Stimulated activated CD4-positive, alpha-beta T cell treated with anti-CD3 and anti-CD28 coated beads, Interleukin-15, amount 100 ng/mL, for 24 hours (primary cell): ENCODE measurements around the gene ACSS2.

Experiments used
- DNase-seq: peaks from one replicate; pipeline ENCODE4 v3.0.0-alpha.2; 2020

Gene ACSS2

DNA sequence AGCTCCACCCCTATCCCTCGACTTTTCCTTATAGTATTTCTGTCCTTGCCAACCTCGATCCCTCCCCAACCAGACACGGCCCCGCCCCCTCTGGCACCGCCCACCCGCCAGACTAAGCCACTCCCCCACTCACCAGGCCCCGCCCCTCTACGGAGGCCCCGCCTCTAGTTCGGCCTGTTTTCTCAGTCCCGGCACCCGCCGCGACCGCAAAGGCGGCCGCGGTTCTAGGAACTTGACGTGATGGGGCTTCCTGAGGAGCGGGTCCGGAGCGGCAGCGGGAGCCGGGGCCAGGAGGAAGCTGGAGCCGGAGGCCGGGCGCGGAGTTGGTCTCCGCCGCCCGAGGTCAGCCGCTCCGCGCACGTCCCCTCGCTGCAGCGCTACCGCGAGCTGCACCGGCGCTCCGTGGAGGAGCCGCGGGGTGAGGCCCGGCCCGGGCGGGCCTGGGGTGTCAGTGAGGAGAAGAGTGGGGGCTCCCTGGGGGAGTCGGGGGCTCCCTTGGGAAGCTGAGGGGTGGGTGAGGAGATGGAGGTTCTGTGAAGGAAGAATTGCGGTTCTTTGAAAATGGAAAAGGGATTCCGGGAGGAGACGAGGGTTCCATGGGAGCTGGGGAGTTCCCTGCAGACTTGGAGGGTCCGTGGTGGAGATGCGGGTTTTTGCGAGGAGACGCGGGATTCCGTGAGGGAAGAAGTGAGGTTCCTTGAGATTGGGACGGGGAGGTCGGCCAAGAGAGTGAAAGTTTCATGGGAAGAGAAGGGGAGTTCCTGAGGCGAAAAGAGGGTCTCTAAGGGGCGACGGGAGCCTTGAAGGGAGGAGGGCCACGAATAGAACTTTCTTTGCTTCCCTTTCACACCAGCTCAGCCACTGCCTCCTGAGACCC, at the start of gene ACSS2:
Gene ACSS2 (plus strand): TSS at position 207 of the 877 bp plus-strand sequence. CDS start 34 bp downstream, at position 241.
- DNase-seq = peak; percentile 98

GRCh38 chr20:34829191-34829590, 47.2 kb upstream of the ACSS2 start:
- DNase-seq = no peak

DNA sequence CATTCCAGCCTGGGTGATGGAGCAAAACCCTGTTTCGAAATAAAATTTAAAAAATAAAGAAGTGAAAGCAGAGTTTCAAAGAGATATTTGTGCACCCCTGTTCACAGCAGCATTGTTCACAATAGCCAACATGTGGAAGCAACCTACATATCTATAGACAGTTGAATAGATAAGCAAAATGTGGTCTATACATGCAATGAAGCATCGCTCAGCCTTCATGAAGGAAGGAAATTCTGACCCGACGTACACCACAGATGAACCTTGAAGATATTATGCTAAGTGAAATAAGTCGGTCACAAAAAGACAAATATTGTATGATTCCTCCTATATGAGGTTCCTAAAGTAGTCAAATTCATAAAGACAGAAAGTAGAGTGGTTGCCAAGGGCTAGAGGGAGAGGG, 44.5 kb upstream of the ACSS2 start:
- DNase-seq = no peak

DNA sequence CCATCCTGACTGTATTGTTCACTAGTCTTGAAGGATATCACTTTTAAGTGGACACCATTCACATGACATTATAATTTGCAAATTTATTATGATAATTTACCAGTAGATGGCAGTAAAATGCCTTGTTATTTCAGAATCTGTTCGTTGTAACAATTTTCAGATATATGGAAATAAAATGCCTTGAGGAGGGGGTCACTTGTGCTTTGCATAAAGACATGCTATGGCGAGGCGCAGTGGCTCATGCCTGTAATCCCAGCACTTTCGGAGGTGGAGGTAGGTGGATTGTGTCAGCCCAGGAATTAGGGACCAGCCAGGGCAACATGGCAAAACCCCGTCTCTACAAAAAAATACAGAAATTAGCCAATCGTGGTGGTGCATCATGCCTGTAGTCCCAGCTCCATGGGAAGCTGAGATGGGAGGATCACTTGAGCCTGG, 41.9 kb upstream of the ACSS2 start:
- no peak for DNase-seq

DNA sequence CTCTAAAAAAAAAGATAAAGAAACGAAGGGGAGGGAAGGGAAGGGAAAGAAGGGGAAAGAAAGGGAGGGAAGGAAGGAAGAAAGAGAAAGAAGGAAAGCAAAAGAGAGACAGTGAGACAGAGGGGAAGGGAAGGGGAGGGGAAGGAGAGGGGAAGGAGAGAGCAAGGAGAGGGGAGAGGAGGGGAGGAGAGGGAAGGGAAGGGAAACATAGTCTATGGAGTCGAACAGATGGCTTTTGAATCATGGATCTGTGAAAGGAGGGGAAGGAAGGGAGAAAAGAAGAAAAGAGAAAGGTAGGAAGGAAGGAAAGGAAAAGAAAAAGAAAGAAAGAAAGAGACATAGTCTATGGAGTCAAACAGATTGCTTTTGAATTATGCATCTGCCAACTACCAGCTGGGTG, 34.3 kb upstream of the ACSS2 start:
- no peak for DNase-seq

DNA sequence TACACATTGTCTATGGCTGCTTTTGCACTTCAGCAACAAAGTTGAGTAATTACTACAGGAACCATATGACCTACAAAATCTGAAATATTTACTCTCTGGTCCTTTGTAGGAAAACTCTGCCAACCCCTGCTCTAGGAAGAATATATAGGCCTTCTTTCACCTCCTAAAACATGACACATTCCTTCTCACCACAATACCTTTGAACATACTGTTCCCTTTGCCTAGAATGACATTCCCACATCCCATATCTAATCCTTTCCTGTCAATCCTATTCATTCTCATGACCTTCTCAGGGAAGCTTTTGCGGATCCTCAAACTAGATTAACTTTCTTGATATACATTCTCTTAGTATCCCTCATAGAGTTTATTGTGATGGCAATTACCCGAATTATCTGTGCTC, 33.0 kb upstream of the ACSS2 start:
- DNase-seq = no peak

DNA sequence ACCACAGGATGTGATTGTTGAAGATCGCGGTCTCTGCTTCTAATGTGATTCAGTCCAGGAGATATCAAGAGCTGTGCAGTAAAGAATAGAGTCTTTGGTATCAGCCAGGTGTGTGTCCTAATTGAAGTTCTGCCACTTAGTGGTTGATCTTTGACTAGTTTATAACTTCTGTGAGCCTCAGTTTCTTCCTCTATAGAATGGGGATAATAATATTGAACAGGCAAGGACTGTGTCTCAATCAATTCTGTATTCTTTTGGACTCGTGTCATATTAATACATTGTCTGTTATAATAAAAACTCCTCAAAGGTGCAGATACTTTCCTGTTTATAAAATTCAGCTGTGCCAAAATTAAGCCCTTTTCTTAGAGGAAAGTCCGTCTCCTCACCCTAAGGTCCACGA, 27.8 kb upstream of the ACSS2 start:
- DNase-seq = no peak

DNA sequence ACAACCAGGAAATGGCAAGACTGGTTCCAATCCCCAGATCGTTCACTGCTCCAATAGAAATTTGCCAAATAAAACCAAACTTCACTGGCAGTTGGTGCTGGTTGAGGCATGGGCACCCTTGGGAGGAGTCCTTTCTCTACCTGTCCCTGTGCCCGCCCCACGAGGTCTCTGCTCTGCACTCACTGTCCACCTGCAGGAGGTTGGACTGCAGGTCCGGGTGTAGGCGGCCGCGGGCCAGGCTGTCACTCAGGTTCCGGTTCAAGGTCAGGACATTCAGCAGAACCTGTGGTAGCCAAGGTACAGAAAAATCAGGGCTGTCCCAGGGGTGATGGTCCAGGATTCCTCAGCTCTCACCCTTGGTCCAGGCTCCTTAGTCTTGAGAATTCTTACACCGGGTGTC, 26.6 kb upstream of the ACSS2 start:
- DNase-seq = no peak

DNA sequence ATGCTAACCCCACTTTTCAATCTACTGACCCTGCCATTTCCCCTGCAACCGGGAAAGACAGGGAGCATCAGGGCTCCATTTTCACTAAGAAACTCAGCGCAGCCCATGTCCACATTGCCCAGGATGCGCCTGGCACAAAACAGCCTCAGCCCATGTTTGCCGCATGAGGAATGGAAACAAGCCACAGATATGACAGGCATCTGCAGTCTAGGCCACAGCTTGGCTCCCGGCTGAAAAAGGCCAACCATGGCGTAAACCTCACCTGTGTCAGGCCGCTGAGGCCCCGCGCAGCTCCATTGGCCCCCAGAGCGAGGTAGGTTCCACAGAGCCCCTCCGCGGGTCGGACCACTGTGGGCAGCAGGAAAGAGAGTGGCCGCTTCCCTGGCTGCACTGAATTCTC, 25.4 kb upstream of the ACSS2 start:
- no peak for DNase-seq

- no peak for DNase-seq
Observed at GRCh38 chr20:34852298-34852697, 24.1 kb upstream of the ACSS2 start.

GRCh38 chr20:34859367-34859766, 17.0 kb upstream of the ACSS2 start:
- DNase-seq = no peak

- no peak for DNase-seq
Observed at GRCh38 chr20:34859826-34860545, 16.4 kb upstream of the ACSS2 start.

GRCh38 chr20:34861386-34862084, 14.9 kb upstream of the ACSS2 start:
- DNase-seq = no peak

GRCh38 chr20:34862724-34863123, 13.7 kb upstream of the ACSS2 start:
- no peak for DNase-seq

GRCh38 chr20:34863421-34863965, 12.9 kb upstream of the ACSS2 start:
- DNase-seq = no peak

DNA sequence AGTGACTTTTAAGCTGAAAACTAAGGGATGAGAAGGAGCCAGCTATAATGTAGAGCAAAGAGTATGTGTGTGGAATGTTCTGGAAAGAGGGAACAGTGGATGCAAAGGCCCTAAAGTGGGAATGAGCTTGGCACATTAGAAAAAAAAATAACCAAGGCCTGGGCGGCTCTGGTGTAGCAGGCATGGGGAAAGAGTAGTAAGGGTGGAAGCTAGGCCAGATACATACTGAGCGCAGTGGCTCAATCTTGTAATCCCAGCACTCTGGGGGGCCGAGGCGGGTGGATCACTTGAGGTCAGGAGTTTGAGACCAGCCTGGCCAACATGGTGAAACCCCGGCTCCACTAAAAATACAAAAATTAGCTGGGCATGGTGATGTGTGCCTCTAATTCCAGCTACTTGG, 12.2 kb upstream of the ACSS2 start:
- DNase-seq = no peak

- DNase-seq = no peak
Observed at GRCh38 chr20:34871320-34871926, 5.0 kb upstream of the ACSS2 start.

DNA sequence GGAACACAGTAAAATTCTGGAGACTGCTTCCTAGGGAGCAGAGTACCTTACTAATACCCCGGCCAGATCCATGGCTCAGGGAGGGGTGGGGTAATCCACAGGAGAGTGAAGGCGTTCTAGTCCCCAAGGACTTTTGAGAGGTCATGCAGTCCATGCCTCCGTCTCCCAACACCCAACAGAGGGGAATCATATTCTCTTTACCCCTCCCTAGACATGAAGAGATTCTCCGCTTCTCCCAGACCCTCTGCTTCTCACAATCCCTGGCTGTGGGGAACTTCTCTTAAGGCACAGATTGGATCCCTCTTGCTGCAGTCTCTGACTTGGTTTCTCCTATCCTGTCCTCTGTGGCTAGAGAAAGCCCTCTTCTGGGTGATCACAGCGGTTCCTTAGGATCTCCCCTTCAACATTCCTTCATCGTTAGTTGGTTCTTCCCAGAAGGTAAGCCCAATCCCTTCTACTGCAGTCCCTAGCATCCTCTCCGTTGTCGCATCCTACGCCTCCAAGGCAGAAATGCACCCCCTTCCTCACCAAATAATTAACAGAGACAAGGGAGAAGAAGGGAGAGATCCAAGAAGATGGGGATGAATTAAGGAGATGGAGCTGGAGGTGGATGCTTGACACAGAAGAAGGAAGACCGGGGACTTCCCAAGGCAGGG, 4.3 kb upstream of the ACSS2 start:
- no peak for DNase-seq

DNA sequence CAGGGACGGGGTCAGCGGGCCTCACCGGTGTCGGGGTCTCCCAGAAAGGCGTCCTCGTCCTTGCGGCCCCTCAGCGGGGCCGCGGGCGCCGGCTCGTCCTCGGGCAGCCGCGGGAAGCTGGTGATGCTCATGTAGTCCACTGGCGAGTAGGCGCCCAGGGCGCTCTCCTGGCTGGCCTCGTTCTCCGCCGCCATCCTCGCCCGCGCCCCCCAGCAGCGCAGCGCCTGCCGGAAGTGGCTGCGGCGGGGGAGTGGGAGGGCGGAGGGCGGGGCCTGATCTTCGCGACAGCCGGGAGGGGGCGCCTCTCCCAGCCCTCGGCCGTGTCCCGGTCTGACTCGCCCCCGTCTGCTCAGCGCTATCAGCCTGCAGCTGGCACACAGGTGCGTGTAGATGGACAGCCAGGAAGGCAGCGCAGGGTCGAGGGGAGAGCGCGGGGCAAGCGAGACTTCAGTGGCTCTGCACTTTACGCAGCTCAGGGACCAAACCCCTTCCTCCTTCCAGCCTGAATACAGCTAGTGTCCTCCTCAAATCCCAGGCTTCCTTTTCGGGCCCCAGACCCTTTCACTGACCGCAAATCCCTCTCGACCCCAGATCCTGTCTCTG, 3.7 kb upstream of the ACSS2 start, which contains the start of gene GGT7:
Gene GGT7 (minus strand): TSS at position 235 of the 603 bp plus-strand sequence. CDS start 41 bp downstream, at position 194.
- DNase-seq = peak; percentile 91

- DNase-seq = no peak
Observed at GRCh38 chr20:34873583-34874093, 2.8 kb upstream of the ACSS2 start.

GRCh38 chr20:34874094-34874654, 2.2 kb upstream of the ACSS2 start:
- peak; percentile 73 for DNase-seq
